ENCODE results near the gene HMCES. TPM values are rescaled to one million over a fixed set of nuclear protein-coding genes. Genes with fewer than 3 reads are reported as not detected.

Gene HMCES
- total and polyA plus RNA-seq, 2 of the 13 experiments (the other 11 are each of a cell fraction or from before 2014, with no cell fraction given): 16.1 to 37.5 TPM

- TF ChIP-seq, protein P1, sequence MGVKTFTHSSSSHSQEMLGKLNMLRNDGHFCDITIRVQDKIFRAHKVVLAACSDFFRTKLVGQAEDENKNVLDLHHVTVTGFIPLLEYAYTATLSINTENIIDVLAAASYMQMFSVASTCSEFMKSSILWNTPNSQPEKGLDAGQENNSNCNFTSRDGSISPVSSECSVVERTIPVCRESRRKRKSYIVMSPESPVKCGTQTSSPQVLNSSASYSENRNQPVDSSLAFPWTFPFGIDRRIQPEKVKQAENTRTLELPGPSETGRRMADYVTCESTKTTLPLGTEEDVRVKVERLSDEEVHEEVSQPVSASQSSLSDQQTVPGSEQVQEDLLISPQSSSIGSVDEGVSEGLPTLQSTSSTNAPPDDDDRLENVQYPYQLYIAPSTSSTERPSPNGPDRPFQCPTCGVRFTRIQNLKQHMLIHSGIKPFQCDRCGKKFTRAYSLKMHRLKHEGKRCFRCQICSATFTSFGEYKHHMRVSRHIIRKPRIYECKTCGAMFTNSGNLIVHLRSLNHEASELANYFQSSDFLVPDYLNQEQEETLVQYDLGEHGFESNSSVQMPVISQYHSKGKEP (CRISPR knock-in tag; IDR thresholded peaks at IDR 0.05): no peak
- TF ChIP-seq MBD4 (IDR thresholded peaks at IDR 0.05; ENCODE audit: borderline replicate concordance, low read length) (no peak), PCBP1 (IDR thresholded peaks at IDR 0.05; ENCODE audit: borderline replicate concordance, low read depth, low read length) (no peak), ZNF777 (CRISPR knock-in tag; IDR thresholded peaks at IDR 0.05) (peak; percentile 95), RNF2 (conservative IDR thresholded peaks at IDR 0.05; ENCODE audit: low read depth) (no peak), ZNF337 (CRISPR knock-in tag; IDR thresholded peaks at IDR 0.05; ENCODE audit: borderline replicate concordance, low read depth) (no peak), ZNF788 (CRISPR knock-in tag; IDR thresholded peaks at IDR 0.05; ENCODE audit: borderline replicate concordance) (no peak), HMGXB4 (CRISPR knock-in tag; IDR thresholded peaks at IDR 0.05; ENCODE audit: borderline replicate concordance in 1 of 2, low read depth in 1 of 2) (peak; percentile 30 to 75; a peak in 1 of 4 replicates), MLX (CRISPR knock-in tag; IDR thresholded peaks at IDR 0.05) (no peak), PBX3 (CRISPR knock-in tag; IDR thresholded peaks at IDR 0.05; ENCODE audit: borderline replicate concordance) (0 out of 2 replicates have a peak, but pooled peaks have one; percentile 50), ZNF660 (CRISPR knock-in tag; IDR thresholded peaks at IDR 0.05; ENCODE audit: borderline replicate concordance, low read depth) (no peak), SRSF9 (IDR thresholded peaks at IDR 0.05; ENCODE audit: borderline replicate concordance, insufficient read depth, low read depth, low read length, poor library complexity, severe bottlenecking) (no peak), FOSL2 (CRISPR knock-in tag; IDR thresholded peaks at IDR 0.05) (peak; percentile 4; the same call in 1 of the 2 replicates), KMT2A (CRISPR knock-in tag; IDR thresholded peaks at IDR 0.05) (peak; percentile 58), KLF9 (CRISPR knock-in tag; IDR thresholded peaks at IDR 0.05; ENCODE audit: low read depth) (no peak), ZNF503 (CRISPR knock-in tag; IDR thresholded peaks at IDR 0.05) (no peak), ATAD3A (CRISPR knock-in tag; IDR thresholded peaks at IDR 0.05) (no peak), ZMYM2 (CRISPR knock-in tag; IDR thresholded peaks at IDR 0.05) (no peak)
- TF ChIP-seq, protein P2, sequence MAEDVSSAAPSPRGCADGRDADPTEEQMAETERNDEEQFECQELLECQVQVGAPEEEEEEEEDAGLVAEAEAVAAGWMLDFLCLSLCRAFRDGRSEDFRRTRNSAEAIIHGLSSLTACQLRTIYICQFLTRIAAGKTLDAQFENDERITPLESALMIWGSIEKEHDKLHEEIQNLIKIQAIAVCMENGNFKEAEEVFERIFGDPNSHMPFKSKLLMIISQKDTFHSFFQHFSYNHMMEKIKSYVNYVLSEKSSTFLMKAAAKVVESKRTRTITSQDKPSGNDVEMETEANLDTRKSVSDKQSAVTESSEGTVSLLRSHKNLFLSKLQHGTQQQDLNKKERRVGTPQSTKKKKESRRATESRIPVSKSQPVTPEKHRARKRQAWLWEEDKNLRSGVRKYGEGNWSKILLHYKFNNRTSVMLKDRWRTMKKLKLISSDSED (CRISPR knock-in tag; IDR thresholded peaks at IDR 0.05): no peak
Observed at GRCh38 chr3:129278966-129279906, 566 bp downstream of the HMCES start (continued).
